Cardiac fibroblast (primary cell): ENCODE data around the gene PDS5A.
"Not testable (repeated sequence)": the region's sequence is repeated elsewhere in the genome, so short reads cannot be mapped to it uniquely, and the experiment has no call there.

ENCODE experiments used
- DNase-seq, 2 donors: peaks; one replicate each; pipeline versions ENCODE4 v3.0.0 to v3.0.0-alpha.2; 2010; ENCODE audit warnings: low read depth in 2 of 2
- H3K4me3 ChIP-seq, 2 donors: replicated peaks in 1 of 2; 1 replicate in 1 of 2; 2 replicates in 1 of 2; pipeline ENCODE4 v1.5.1; 2011; ENCODE audit warnings: low read depth in 2 of 2, low read length in 2 of 2, mild to moderate bottlenecking in 2 of 2, moderate library complexity in 1 of 2
- TF ChIP-seq, protein P1 (sequence below): IDR thresholded peaks from one replicate; pipeline ENCODE4 v1.5.1; 2011; ENCODE audit warnings: low read depth, mild to moderate bottlenecking, low read length, inconsistent platforms

PDS5A gene

GRCh38 chr4:39976945-39977488 is 694 bp downstream of the PDS5A start:
- H3K4me3 ChIP-seq = peak overlapping the region; percentile 84 to 86
- DNase-seq = peak in 1 of 2 donors; percentile 36
- TF ChIP-seq, protein P1, sequence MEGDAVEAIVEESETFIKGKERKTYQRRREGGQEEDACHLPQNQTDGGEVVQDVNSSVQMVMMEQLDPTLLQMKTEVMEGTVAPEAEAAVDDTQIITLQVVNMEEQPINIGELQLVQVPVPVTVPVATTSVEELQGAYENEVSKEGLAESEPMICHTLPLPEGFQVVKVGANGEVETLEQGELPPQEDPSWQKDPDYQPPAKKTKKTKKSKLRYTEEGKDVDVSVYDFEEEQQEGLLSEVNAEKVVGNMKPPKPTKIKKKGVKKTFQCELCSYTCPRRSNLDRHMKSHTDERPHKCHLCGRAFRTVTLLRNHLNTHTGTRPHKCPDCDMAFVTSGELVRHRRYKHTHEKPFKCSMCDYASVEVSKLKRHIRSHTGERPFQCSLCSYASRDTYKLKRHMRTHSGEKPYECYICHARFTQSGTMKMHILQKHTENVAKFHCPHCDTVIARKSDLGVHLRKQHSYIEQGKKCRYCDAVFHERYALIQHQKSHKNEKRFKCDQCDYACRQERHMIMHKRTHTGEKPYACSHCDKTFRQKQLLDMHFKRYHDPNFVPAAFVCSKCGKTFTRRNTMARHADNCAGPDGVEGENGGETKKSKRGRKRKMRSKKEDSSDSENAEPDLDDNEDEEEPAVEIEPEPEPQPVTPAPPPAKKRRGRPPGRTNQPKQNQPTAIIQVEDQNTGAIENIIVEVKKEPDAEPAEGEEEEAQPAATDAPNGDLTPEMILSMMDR = no peak

GRCh38 chr4:39976141-39976944 is 1.4 kb downstream of the PDS5A start:
- TF ChIP-seq, protein P1 = peak; percentile 90
- DNase-seq = peak; percentile 84 to 88
- peak overlapping the region; percentile 84 to 86 for H3K4me3 ChIP-seq

DNA sequence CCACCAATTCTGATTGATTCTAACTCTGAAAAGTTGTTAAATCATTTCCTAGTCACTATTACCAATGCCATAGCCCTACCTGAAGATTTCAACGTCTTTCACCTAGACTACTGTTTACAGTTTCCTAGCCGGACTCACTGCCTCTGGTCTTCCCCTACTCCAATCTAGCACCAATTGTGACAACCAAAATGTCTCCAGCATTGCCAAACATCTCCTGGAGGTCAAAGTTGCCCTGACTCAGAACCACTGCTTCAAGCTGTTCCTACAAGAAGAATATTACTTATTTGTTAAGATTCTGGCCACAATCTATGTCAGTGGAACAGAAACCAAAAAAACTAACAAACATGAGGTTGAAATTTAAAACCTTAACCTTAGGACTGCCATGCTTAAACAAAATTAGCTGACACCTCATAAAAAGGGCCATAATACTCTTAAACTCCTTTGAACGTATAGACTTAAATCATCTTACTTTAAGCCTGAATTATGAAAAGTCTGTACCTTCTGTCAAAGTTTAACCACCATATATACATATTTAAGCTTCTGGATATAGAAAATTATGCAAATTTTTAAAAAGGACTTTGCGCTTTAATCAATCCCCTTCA is 2.1 kb downstream of the PDS5A start:
- peak; percentile 45 to 71 for DNase-seq
- TF ChIP-seq, protein P1 = no peak
- peak overlapping the region; percentile 84 to 86 for H3K4me3 ChIP-seq

DNA sequence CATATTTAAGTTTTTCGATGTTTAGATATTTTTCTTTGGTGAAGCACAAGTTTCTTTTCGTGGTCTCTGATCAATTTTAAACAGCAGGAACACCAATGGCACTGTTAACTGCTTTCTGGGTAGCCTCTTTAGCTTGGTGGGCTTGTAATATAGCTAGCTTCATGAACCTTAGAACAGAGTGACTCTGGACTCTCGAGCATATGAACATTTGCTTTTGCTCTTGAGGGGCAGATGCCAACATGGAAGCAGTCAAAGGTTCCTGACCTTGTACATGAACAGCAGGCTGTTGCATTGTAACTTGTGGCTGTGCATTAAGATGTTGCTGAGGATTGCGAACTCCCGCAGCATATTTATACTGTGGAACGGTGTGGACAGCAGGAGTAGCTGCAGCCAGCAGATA is 4.7 kb downstream of the PDS5A start:
- not testable (repeated sequence) for DNase-seq, H3K4me3 ChIP-seq

- H3K4me3 ChIP-seq = no peak overlapping the region
- DNase-seq = peak; percentile 40 to 51
- TF ChIP-seq, protein P1 = no peak
Observed at GRCh38 chr4:39970671-39971640, 6.8 kb downstream of the PDS5A start.

DNA sequence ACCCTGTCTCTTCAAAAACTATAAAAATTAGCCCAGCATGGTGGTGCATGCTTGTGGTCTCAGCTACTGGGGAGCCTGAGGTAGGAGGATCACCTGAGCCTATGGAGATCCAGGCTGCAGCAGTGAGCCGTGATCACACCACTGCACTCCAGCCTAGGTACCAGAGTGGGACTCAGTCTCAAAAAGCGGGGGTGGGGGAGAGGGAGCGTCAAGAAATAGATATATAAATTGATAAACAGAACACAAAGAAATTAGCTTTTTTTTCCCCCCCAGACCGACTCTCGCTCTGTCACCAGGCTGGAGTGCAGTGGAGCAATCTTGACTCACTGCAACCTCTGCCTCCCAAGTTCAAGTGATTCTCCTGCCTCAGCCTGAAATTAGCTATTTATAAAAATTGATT is 14.1 kb downstream of the PDS5A start:
- no peak for DNase-seq
- H3K4me3 ChIP-seq = no peak overlapping the region
- TF ChIP-seq, protein P1 = no peak
